Measurements from ENCODE around the gene RNF144A. TPM values are rescaled to one million over a fixed set of nuclear protein-coding genes. Genes with fewer than 3 reads are reported as not detected.

The RNF144A gene
- total RNA-seq, 1 experiment from 2014 or later: 9.5 TPM

DNA sequence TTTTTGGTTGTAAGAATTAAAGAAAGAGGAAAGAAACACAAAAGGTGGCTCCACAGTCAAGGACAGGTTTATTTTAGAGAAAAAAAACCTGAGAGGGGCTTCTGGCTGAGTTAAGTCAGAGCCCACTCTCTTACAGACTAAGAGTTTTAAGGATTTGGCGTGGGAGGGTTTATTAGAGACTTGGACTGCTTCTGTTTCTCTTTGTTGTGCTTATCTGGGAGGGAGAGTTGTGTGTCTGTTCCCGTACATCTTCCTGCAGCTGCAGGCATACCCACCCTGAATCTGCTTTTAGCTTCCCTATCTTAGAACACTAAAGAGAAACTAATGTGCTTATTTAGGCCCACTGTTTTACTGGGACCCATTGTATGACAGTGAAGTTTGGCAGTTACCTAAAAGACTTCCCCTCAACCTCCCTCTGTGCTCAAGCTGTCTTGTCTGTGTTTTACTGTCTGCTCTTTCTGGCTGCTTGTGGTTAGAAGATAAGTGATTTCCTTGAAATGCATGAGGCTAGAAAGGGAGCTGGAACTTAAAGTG, 36.9 kb upstream of the RNF144A start:
- Histone ChIP-seq H3K9me2 (replicated peaks; ENCODE audit: low read length) (no peaks in the 10 kb centered on the region), H4K20me1 (ENCODE audit: low read length) (no peaks in the 10 kb centered on the region), H3K4me3 (ENCODE audit: low read length) (no peak overlapping the region), H3K9me3 (ENCODE audit: low read length) (no peaks in the 10 kb centered on the region), H3K4me2 (ENCODE audit: low read length) (no peak overlapping the region), H3K79me2 (ENCODE audit: low read length) (no peaks in the 10 kb centered on the region), H3K4me1 (ENCODE audit: insufficient read depth, low read length) (peaks cover 5% of the 10 kb centered on the region; the same call in 1 of the 2 replicates), H2AFZ (ENCODE audit: low read length) (no peak overlapping the region), H3K36me3 (ENCODE audit: low read depth, low read length) (no peaks in the 10 kb centered on the region), H3K27me3 (ENCODE audit: low read length) (0 out of 2 replicates have a peak, but pooled peaks cover under 1% of the 10 kb centered on the region), H3F3A (ENCODE audit: low read length, unreplicated experiment) (no peaks in the 10 kb centered on the region), H3K27ac (ENCODE audit: low read length) (no peak overlapping the region), H3K9ac (ENCODE audit: low read length) (no peak overlapping the region)
- intact Hi-C loops (cut with micrococcal nuclease): no loop called here
- ChIA-PET POLR2A (ENCODE audit: unreplicated experiment) (no interaction called here), CTCF (no interaction called here)
- no TSS peak for BruUV-seq (replicated peaks)
- DNase-seq: no peak
- no peak for ATAC-seq
- TF ChIP-seq, protein P1, sequence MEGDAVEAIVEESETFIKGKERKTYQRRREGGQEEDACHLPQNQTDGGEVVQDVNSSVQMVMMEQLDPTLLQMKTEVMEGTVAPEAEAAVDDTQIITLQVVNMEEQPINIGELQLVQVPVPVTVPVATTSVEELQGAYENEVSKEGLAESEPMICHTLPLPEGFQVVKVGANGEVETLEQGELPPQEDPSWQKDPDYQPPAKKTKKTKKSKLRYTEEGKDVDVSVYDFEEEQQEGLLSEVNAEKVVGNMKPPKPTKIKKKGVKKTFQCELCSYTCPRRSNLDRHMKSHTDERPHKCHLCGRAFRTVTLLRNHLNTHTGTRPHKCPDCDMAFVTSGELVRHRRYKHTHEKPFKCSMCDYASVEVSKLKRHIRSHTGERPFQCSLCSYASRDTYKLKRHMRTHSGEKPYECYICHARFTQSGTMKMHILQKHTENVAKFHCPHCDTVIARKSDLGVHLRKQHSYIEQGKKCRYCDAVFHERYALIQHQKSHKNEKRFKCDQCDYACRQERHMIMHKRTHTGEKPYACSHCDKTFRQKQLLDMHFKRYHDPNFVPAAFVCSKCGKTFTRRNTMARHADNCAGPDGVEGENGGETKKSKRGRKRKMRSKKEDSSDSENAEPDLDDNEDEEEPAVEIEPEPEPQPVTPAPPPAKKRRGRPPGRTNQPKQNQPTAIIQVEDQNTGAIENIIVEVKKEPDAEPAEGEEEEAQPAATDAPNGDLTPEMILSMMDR (conservative IDR thresholded peaks at IDR 0.05; ENCODE audit: low read depth, low read length): no peak
- TF ChIP-seq EZH2 (IDR thresholded peaks at IDR 0.05; ENCODE audit: low read length, unreplicated experiment) (no peak), EZH2phosphoT487 (IDR thresholded peaks at IDR 0.05; ENCODE audit: borderline replicate concordance, low read length) (no peak)

GRCh38 chr2:6881046-6881445, 36.2 kb upstream of the RNF144A start:
- ChIA-PET POLR2A (ENCODE audit: unreplicated experiment) (no interaction called here), CTCF (no interaction called here)
- ATAC-seq (no peak), DNase-seq (no peak)
- no TSS peak for BruUV-seq (replicated peaks)
- Histone ChIP-seq H3K27me3 (ENCODE audit: low read length) (0 out of 2 replicates have a peak, but pooled peaks cover 4% of the 10 kb centered on the region), H2AFZ (ENCODE audit: low read length) (no peak overlapping the region), H3K9me2 (replicated peaks; ENCODE audit: low read length) (no peaks in the 10 kb centered on the region), H3K9ac (ENCODE audit: low read length) (no peak overlapping the region), H3K79me2 (ENCODE audit: low read length) (no peaks in the 10 kb centered on the region), H3K27ac (ENCODE audit: low read length) (no peak overlapping the region), H3K4me1 (ENCODE audit: insufficient read depth, low read length) (peaks cover 5% of the 10 kb centered on the region; the same call in 1 of the 2 replicates), H4K20me1 (ENCODE audit: low read length) (no peaks in the 10 kb centered on the region), H3K4me3 (ENCODE audit: low read length) (no peak overlapping the region), H3F3A (ENCODE audit: low read length, unreplicated experiment) (no peaks in the 10 kb centered on the region), H3K36me3 (ENCODE audit: low read depth, low read length) (no peaks in the 10 kb centered on the region), H3K9me3 (ENCODE audit: low read length) (no peaks in the 10 kb centered on the region), H3K4me2 (ENCODE audit: low read length) (no peak overlapping the region)
- intact Hi-C loops (cut with micrococcal nuclease): no loop called here
- TF ChIP-seq EZH2phosphoT487 (IDR thresholded peaks at IDR 0.05; ENCODE audit: borderline replicate concordance, low read length) (no peak), EZH2 (IDR thresholded peaks at IDR 0.05; ENCODE audit: low read length, unreplicated experiment) (no peak)
- TF ChIP-seq, protein P1 (conservative IDR thresholded peaks at IDR 0.05; ENCODE audit: low read depth, low read length): no peak

- Histone ChIP-seq H3K36me3 (ENCODE audit: low read depth, low read length) (no peaks in the 10 kb centered on the region), H3K4me3 (ENCODE audit: low read length) (no peak overlapping the region), H3K9ac (ENCODE audit: low read length) (no peak overlapping the region), H4K20me1 (ENCODE audit: low read length) (no peaks in the 10 kb centered on the region), H3K27ac (ENCODE audit: low read length) (no peak overlapping the region), H3K9me3 (ENCODE audit: low read length) (no peaks in the 10 kb centered on the region), H3K79me2 (ENCODE audit: low read length) (no peaks in the 10 kb centered on the region), H3K27me3 (ENCODE audit: low read length) (0 out of 2 replicates have a peak, but pooled peaks cover 4% of the 10 kb centered on the region), H3F3A (ENCODE audit: low read length, unreplicated experiment) (no peaks in the 10 kb centered on the region), H3K4me1 (ENCODE audit: insufficient read depth, low read length) (peaks cover 5% of the 10 kb centered on the region; the same call in 1 of the 2 replicates), H2AFZ (ENCODE audit: low read length) (no peak overlapping the region), H3K9me2 (replicated peaks; ENCODE audit: low read length) (no peaks in the 10 kb centered on the region), H3K4me2 (ENCODE audit: low read length) (no peak overlapping the region)
- ATAC-seq (no peak), DNase-seq (no peak)
- ChIA-PET POLR2A (ENCODE audit: unreplicated experiment) (no interaction called here), CTCF (no interaction called here)
- intact Hi-C loops (cut with micrococcal nuclease): no loop called here
- TF ChIP-seq, protein P1 (conservative IDR thresholded peaks at IDR 0.05; ENCODE audit: low read depth, low read length): no peak
- TF ChIP-seq EZH2phosphoT487 (IDR thresholded peaks at IDR 0.05; ENCODE audit: borderline replicate concordance, low read length) (no peak), EZH2 (IDR thresholded peaks at IDR 0.05; ENCODE audit: low read length, unreplicated experiment) (no peak)
- BruUV-seq (replicated peaks): no TSS peak
Observed at GRCh38 chr2:6881516-6881915, 35.7 kb upstream of the RNF144A start.
